GM23338 (cell line): ENCODE measurements around the gene NRF1.

Experiments used
- CREB1 ChIP-seq: fragments of 250-450 bp; sonication (Bioruptor Pico); IDR thresholded peaks from 2 replicates; pipeline ENCODE4 v1.5.0; 2020; ENCODE audit warnings: low read depth, mild to moderate bottlenecking, moderate library complexity
- EZH2 ChIP-seq: fragments of 200-600 bp; sonication (generic); IDR thresholded peaks from one replicate; pipeline ENCODE4 v1.8.0; 2017; ENCODE audit warnings: antibody characterized with exemption, mild to moderate bottlenecking, low read depth; ENCODE audit not compliant: unreplicated experiment
- EZH2phosphoT487 ChIP-seq: fragments of 200-600 bp; sonication (generic); IDR thresholded peaks from one replicate; pipeline ENCODE4 v1.8.1; 2018; ENCODE audit warnings: antibody characterized with exemption; ENCODE audit not compliant: unreplicated experiment
- JUNB ChIP-seq: IDR thresholded peaks from one replicate; pipeline ENCODE4 v1.6.1; 2016; ENCODE audit warnings: antibody characterized with exemption; ENCODE audit not compliant: unreplicated experiment
- NANOG ChIP-seq: IDR thresholded peaks from 2 replicates; pipeline ENCODE4 v1.6.1; 2016; ENCODE audit warnings: antibody characterized with exemption, borderline replicate concordance
- POLR2AphosphoS5 ChIP-seq: IDR thresholded peaks from 2 replicates; pipeline ENCODE4 v1.6.1; 2016; ENCODE audit warnings: antibody characterized with exemption, low read depth
- STAT1 ChIP-seq: IDR thresholded peaks from one replicate; pipeline ENCODE4 v1.6.1; 2016; ENCODE audit warnings: antibody characterized with exemption; ENCODE audit not compliant: unreplicated experiment
- ZNF331 ChIP-seq: fragments of 250-450 bp; sonication (Bioruptor Pico); IDR thresholded peaks from 2 replicates; pipeline ENCODE4 v1.5.0; 2020; ENCODE audit warnings: low read depth, mild to moderate bottlenecking, moderate library complexity
- TF ChIP-seq, protein P1 (sequence below), 2 experiments: fragments of 200-600 bp in 1 of 2; sonication (generic) in 1 of 2; conservative IDR thresholded peaks; 2 replicates each; pipeline versions ENCODE4 v1.5.1 to v1.6.1; 2016 to 2017; ENCODE audit warnings: antibody characterized with exemption in 2 of 2, low read depth in 2 of 2, mild to moderate bottlenecking in 2 of 2, moderate library complexity in 1 of 2
- TF ChIP-seq, protein P2 (sequence below): IDR thresholded peaks from one replicate; pipeline ENCODE4 v1.6.1; 2018; ENCODE audit warnings: antibody characterized with exemption; ENCODE audit not compliant: unreplicated experiment
- TF ChIP-seq, protein P3 (sequence below): fragments of 250-450 bp; sonication (Bioruptor Pico); IDR thresholded peaks from 2 replicates; pipeline ENCODE4 v1.5.0; 2020; ENCODE audit warnings: mild to moderate bottlenecking, moderate library complexity
- TF ChIP-seq, protein P4 (sequence below): IDR thresholded peaks from 2 replicates; pipeline ENCODE4 v1.6.1; 2016; ENCODE audit warnings: antibody characterized with exemption

DNA sequence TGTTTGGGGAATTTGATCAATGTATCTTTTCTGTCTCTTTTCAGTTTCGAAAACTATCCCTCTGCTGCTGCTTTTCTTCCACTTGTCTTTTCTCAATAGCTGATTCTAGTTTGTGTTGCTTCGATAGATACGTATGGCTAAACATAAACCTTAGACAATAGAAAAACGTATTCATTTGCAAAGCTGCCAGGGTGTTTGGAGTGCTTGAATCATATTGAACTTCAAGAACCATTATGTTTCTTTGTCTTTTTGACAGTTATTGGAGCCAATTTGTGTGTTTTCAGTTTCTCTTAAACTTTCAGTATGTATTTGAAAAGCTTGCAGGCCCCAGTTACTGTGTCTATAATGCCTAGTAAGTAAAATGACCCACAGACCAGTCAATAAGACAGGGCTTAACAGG is 25.1 kb downstream of the NRF1 start:
- TF ChIP-seq, protein P1, sequence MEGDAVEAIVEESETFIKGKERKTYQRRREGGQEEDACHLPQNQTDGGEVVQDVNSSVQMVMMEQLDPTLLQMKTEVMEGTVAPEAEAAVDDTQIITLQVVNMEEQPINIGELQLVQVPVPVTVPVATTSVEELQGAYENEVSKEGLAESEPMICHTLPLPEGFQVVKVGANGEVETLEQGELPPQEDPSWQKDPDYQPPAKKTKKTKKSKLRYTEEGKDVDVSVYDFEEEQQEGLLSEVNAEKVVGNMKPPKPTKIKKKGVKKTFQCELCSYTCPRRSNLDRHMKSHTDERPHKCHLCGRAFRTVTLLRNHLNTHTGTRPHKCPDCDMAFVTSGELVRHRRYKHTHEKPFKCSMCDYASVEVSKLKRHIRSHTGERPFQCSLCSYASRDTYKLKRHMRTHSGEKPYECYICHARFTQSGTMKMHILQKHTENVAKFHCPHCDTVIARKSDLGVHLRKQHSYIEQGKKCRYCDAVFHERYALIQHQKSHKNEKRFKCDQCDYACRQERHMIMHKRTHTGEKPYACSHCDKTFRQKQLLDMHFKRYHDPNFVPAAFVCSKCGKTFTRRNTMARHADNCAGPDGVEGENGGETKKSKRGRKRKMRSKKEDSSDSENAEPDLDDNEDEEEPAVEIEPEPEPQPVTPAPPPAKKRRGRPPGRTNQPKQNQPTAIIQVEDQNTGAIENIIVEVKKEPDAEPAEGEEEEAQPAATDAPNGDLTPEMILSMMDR (conservative IDR thresholded peaks at IDR 0.05; ENCODE audit: low read depth in 2 of 2), result no peak
- TF ChIP-seq, protein P2, sequence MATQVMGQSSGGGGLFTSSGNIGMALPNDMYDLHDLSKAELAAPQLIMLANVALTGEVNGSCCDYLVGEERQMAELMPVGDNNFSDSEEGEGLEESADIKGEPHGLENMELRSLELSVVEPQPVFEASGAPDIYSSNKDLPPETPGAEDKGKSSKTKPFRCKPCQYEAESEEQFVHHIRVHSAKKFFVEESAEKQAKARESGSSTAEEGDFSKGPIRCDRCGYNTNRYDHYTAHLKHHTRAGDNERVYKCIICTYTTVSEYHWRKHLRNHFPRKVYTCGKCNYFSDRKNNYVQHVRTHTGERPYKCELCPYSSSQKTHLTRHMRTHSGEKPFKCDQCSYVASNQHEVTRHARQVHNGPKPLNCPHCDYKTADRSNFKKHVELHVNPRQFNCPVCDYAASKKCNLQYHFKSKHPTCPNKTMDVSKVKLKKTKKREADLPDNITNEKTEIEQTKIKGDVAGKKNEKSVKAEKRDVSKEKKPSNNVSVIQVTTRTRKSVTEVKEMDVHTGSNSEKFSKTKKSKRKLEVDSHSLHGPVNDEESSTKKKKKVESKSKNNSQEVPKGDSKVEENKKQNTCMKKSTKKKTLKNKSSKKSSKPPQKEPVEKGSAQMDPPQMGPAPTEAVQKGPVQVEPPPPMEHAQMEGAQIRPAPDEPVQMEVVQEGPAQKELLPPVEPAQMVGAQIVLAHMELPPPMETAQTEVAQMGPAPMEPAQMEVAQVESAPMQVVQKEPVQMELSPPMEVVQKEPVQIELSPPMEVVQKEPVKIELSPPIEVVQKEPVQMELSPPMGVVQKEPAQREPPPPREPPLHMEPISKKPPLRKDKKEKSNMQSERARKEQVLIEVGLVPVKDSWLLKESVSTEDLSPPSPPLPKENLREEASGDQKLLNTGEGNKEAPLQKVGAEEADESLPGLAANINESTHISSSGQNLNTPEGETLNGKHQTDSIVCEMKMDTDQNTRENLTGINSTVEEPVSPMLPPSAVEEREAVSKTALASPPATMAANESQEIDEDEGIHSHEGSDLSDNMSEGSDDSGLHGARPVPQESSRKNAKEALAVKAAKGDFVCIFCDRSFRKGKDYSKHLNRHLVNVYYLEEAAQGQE, result no peak
- no peak for TF ChIP-seq JUNB
- TF ChIP-seq, protein P3, sequence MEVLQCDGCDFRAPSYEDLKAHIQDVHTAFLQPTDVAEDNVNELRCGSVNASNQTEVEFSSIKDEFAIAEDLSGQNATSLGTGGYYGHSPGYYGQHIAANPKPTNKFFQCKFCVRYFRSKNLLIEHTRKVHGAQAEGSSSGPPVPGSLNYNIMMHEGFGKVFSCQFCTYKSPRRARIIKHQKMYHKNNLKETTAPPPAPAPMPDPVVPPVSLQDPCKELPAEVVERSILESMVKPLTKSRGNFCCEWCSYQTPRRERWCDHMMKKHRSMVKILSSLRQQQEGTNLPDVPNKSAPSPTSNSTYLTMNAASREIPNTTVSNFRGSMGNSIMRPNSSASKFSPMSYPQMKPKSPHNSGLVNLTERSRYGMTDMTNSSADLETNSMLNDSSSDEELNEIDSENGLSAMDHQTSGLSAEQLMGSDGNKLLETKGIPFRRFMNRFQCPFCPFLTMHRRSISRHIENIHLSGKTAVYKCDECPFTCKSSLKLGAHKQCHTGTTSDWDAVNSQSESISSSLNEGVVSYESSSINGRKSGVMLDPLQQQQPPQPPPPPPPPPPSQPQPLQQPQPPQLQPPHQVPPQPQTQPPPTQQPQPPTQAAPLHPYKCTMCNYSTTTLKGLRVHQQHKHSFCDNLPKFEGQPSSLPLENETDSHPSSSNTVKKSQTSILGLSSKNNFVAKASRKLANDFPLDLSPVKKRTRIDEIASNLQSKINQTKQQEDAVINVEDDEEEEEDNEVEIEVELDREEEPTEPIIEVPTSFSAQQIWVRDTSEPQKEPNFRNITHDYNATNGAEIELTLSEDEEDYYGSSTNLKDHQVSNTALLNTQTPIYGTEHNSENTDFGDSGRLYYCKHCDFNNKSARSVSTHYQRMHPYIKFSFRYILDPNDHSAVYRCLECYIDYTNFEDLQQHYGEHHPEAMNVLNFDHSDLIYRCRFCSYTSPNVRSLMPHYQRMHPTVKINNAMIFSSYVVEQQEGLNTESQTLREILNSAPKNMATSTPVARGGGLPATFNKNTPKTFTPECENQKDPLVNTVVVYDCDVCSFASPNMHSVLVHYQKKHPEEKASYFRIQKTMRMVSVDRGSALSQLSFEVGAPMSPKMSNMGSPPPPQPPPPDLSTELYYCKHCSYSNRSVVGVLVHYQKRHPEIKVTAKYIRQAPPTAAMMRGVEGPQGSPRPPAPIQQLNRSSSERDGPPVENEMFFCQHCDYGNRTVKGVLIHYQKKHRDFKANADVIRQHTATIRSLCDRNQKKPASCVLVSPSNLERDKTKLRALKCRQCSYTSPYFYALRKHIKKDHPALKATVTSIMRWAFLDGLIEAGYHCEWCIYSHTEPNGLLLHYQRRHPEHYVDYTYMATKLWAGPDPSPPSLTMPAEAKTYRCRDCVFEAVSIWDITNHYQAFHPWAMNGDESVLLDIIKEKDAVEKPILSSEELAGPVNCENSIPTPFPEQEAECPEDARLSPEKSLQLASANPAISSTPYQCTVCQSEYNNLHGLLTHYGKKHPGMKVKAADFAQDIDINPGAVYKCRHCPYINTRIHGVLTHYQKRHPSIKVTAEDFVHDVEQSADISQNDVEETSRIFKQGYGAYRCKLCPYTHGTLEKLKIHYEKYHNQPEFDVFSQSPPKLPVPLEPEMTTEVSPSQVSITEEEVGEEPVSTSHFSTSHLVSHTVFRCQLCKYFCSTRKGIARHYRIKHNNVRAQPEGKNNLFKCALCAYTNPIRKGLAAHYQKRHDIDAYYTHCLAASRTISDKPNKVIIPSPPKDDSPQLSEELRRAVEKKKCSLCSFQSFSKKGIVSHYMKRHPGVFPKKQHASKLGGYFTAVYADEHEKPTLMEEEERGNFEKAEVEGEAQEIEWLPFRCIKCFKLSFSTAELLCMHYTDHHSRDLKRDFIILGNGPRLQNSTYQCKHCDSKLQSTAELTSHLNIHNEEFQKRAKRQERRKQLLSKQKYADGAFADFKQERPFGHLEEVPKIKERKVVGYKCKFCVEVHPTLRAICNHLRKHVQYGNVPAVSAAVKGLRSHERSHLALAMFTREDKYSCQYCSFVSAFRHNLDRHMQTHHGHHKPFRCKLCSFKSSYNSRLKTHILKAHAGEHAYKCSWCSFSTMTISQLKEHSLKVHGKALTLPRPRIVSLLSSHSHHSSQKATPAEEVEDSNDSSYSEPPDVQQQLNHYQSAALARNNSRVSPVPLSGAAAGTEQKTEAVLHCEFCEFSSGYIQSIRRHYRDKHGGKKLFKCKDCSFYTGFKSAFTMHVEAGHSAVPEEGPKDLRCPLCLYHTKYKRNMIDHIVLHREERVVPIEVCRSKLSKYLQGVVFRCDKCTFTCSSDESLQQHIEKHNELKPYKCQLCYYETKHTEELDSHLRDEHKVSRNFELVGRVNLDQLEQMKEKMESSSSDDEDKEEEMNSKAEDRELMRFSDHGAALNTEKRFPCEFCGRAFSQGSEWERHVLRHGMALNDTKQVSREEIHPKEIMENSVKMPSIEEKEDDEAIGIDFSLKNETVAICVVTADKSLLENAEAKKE (CRISPR knock-in tag), result no peak
- no peak for TF ChIP-seq CREB1
- TF ChIP-seq EZH2, result no peak
- TF ChIP-seq POLR2AphosphoS5, result no peak
- TF ChIP-seq, protein P4, sequence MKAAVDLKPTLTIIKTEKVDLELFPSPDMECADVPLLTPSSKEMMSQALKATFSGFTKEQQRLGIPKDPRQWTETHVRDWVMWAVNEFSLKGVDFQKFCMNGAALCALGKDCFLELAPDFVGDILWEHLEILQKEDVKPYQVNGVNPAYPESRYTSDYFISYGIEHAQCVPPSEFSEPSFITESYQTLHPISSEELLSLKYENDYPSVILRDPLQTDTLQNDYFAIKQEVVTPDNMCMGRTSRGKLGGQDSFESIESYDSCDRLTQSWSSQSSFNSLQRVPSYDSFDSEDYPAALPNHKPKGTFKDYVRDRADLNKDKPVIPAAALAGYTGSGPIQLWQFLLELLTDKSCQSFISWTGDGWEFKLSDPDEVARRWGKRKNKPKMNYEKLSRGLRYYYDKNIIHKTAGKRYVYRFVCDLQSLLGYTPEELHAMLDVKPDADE, result no peak
- no peak for TF ChIP-seq STAT1
- no peak for TF ChIP-seq ZNF331 (CRISPR knock-in tag)
- no peak for TF ChIP-seq EZH2phosphoT487
- no peak for TF ChIP-seq NANOG
